OCI-LY1 (cell line): ENCODE measurements around the gene GRIA1.

ENCODE experiments used
- H2AFZ ChIP-seq: fragments of 200-600 bp; sonication (generic), shearing (Covaris generic); 2 replicates; pipeline ENCODE4 v1.6.0; 2014; ENCODE audit warnings: antibody characterized with exemption, mild to moderate bottlenecking, low read length
- H3F3A ChIP-seq: fragments of 200-600 bp; sonication (generic), shearing (Covaris generic); 2 replicates; pipeline ENCODE4 v1.6.0; 2014; ENCODE audit warnings: mild to moderate bottlenecking, antibody characterized with exemption, low read length, moderate library complexity; ENCODE audit not compliant: insufficient read depth
- H3K27ac ChIP-seq: fragments of 200-600 bp; sonication (generic); 2 replicates; pipeline ENCODE4 v1.5.1; 2014; ENCODE audit warnings: low read length, mixed run types, mild to moderate bottlenecking, low read depth; ENCODE audit not compliant: poor library complexity, severe bottlenecking
- H3K27me3 ChIP-seq: fragments of 200-600 bp; sonication (generic); 2 replicates; pipeline ENCODE4 v1.6.0; 2014; ENCODE audit warnings: antibody characterized with exemption, mild to moderate bottlenecking, low read length, moderate library complexity; ENCODE audit not compliant: insufficient read depth
- H3K36me3 ChIP-seq: fragments of 200-600 bp; sonication (generic); 2 replicates; pipeline ENCODE4 v1.6.1; 2014; ENCODE audit warnings: mild to moderate bottlenecking, antibody characterized with exemption, low read length, moderate library complexity, mixed read lengths; ENCODE audit not compliant: insufficient read depth
- H3K4me1 ChIP-seq: fragments of 200-600 bp; sonication (generic); 2 replicates; pipeline ENCODE4 v1.5.1; 2014; ENCODE audit warnings: mild to moderate bottlenecking, low read length, moderate library complexity; ENCODE audit not compliant: insufficient read depth, severe bottlenecking
- H3K4me2 ChIP-seq: fragments of 200-600 bp; sonication (generic), shearing (Covaris generic); 2 replicates; pipeline ENCODE4 v1.6.1; 2014; ENCODE audit warnings: low read length
- H3K4me3 ChIP-seq: fragments of 200-600 bp; sonication (generic); 2 replicates; pipeline ENCODE4 v1.5.1; 2014; ENCODE audit warnings: low read length, low read depth, mild to moderate bottlenecking, mixed read lengths; ENCODE audit not compliant: poor library complexity, severe bottlenecking
- H3K79me2 ChIP-seq: fragments of 200-600 bp; shearing (Covaris generic); 2 replicates; pipeline ENCODE4 v1.6.1; 2016; ENCODE audit warnings: mixed run types, low read length, mixed read lengths; ENCODE audit not compliant: insufficient read depth
- H3K9ac ChIP-seq: fragments of 200-600 bp; sonication (generic), shearing (Covaris generic); 2 replicates; pipeline ENCODE4 v1.6.1; 2014; ENCODE audit warnings: mild to moderate bottlenecking, low read length, mixed read lengths
- H3K9me2 ChIP-seq: fragments of 200-600 bp; sonication (generic), shearing (Covaris generic); 2 replicates; pipeline ENCODE4 v1.6.1; 2014; ENCODE audit warnings: low read depth, mild to moderate bottlenecking, low read length, mixed read lengths
- H3K9me3 ChIP-seq: fragments of 200-600 bp; shearing (Covaris generic); 2 replicates; pipeline ENCODE4 v1.6.1; 2014; ENCODE audit warnings: low read length, mixed read lengths
- H4K20me1 ChIP-seq: fragments of 200-600 bp; sonication (generic), shearing (Covaris generic); 2 replicates; pipeline ENCODE4 v1.6.0; 2016; ENCODE audit warnings: mild to moderate bottlenecking, low read length; ENCODE audit not compliant: insufficient read depth
- EZH2 ChIP-seq: fragments of 200-600 bp; sonication (generic), shearing (Covaris generic); IDR thresholded peaks from 2 replicates; pipeline ENCODE4 v1.8.0; 2017; ENCODE audit warnings: borderline replicate concordance, mixed run types, mild to moderate bottlenecking, antibody characterized with exemption, low read length, moderate library complexity, mixed read lengths
- TF ChIP-seq, protein P1 (sequence below): fragments of 200-600 bp; sonication (generic), shearing (Covaris generic); IDR thresholded peaks from 2 replicates; pipeline ENCODE4 v1.5.1; 2017; ENCODE audit warnings: mild to moderate bottlenecking, antibody characterized with exemption, low read length, moderate library complexity, mixed read lengths

GRIA1 gene

DNA sequence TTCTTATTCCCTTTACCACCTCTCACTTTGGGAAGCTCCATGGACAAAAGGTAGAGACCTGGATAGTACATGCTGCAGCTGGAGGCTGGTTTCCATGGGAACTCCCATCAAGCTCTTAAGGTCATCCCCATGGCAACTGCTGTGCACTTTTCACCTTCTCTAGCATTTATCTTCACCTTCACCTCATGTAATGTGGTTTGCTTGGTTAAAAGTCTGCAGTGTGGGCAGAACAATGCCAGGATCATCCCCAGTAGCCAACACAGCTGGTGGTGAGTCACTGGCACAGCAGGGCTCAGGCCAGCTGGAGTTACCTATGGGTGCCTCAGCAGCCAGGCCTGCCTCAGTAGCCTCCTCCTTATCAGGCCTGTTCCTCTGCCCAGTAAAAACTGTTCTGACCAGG lies 210.5 kb downstream of the GRIA1 start:
- H3K4me2 ChIP-seq = no peak overlapping the region
- no peak overlapping the region for H3K9ac ChIP-seq
- no peak overlapping the region for H2AFZ ChIP-seq
- no peaks in the 10 kb centered on the region for H3K4me1 ChIP-seq
- no peaks in the 10 kb centered on the region for H3K9me3 ChIP-seq
- no peaks in the 10 kb centered on the region for H3K27me3 ChIP-seq
- H3K79me2 ChIP-seq = no peaks in the 10 kb centered on the region
- H3K27ac ChIP-seq = no peak overlapping the region
- no peaks in the 10 kb centered on the region for H3F3A ChIP-seq
- no peaks in the 10 kb centered on the region for H3K36me3 ChIP-seq
- H3K4me3 ChIP-seq = no peak overlapping the region
- no peaks in the 10 kb centered on the region for H4K20me1 ChIP-seq
- H3K9me2 ChIP-seq = no peaks in the 10 kb centered on the region
- no peak for TF ChIP-seq EZH2
- TF ChIP-seq, protein P1, sequence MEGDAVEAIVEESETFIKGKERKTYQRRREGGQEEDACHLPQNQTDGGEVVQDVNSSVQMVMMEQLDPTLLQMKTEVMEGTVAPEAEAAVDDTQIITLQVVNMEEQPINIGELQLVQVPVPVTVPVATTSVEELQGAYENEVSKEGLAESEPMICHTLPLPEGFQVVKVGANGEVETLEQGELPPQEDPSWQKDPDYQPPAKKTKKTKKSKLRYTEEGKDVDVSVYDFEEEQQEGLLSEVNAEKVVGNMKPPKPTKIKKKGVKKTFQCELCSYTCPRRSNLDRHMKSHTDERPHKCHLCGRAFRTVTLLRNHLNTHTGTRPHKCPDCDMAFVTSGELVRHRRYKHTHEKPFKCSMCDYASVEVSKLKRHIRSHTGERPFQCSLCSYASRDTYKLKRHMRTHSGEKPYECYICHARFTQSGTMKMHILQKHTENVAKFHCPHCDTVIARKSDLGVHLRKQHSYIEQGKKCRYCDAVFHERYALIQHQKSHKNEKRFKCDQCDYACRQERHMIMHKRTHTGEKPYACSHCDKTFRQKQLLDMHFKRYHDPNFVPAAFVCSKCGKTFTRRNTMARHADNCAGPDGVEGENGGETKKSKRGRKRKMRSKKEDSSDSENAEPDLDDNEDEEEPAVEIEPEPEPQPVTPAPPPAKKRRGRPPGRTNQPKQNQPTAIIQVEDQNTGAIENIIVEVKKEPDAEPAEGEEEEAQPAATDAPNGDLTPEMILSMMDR = no peak

DNA sequence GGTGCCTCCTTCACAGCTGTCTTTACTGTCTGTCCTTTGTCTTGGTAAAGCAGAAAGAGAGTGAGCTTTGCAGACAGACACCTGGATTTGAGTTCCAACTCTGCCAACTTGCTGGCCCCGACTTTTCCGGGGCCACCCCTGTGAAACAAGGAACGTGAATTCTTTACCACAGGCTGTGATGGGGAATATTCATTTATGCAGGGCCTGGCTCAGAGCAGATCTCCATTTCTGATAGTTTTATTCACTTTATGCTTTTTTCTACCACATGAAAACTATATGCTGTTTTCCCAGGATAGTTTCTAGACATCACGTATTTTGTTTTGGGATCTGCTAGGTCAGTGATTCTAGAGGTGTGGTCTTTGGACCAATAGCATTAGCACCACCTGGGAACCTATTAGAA lies 211.8 kb downstream of the GRIA1 start:
- H3K9me2 ChIP-seq = no peaks in the 10 kb centered on the region
- no peak overlapping the region for H3K9ac ChIP-seq
- H4K20me1 ChIP-seq = no peaks in the 10 kb centered on the region
- no peak overlapping the region for H3K27ac ChIP-seq
- TF ChIP-seq, protein P1 = no peak
- no peak for TF ChIP-seq EZH2
- no peaks in the 10 kb centered on the region for H3F3A ChIP-seq
- H3K4me3 ChIP-seq = no peak overlapping the region
- H3K4me1 ChIP-seq = no peaks in the 10 kb centered on the region
- H2AFZ ChIP-seq = no peak overlapping the region
- H3K27me3 ChIP-seq = no peaks in the 10 kb centered on the region
- H3K4me2 ChIP-seq = no peak overlapping the region
- no peaks in the 10 kb centered on the region for H3K36me3 ChIP-seq
- H3K79me2 ChIP-seq = no peaks in the 10 kb centered on the region
- H3K9me3 ChIP-seq = no peaks in the 10 kb centered on the region

DNA sequence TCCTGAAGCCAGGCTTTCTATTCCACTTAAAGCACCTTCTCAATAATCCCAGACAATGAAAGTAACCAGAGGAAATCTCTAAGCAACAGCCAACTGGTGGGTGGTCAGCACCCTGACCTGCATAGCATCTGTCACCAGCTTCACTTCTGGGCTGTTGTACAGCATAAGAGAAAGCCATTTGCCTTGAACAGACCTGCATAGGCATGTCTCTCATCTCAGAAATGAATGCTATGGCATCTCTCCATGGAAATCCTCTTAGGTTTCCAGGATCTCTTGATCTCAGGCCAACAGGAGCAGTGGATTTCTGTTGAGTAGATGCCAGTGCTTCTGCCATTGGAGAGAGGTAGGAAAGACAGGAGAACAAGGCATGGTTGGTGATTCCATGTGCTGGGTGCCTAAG lies 213.6 kb downstream of the GRIA1 start:
- Histone ChIP-seq H3K9ac (no peak overlapping the region), H3K9me3 (no peaks in the 10 kb centered on the region), H3K79me2 (no peaks in the 10 kb centered on the region), H2AFZ (no peak overlapping the region), H3K9me2 (no peaks in the 10 kb centered on the region), H3K27ac (no peak overlapping the region), H3K4me2 (no peak overlapping the region), H3K4me3 (no peak overlapping the region), H3K36me3 (no peaks in the 10 kb centered on the region), H4K20me1 (no peaks in the 10 kb centered on the region), H3F3A (no peaks in the 10 kb centered on the region), H3K27me3 (no peaks in the 10 kb centered on the region), H3K4me1 (no peaks in the 10 kb centered on the region)
- no peak for TF ChIP-seq EZH2
- TF ChIP-seq, protein P1 = no peak
